HG03066 (cell line): Measurements from ENCODE around the gene MMP24.

Source experiments
- ATAC-seq: cut with Tn5 transposase; IDR thresholded peaks from one replicate; pipeline ENCODE4 v1.9.1; 2021; ENCODE audit warnings: low read depth; ENCODE audit not compliant: unreplicated experiment

MMP24 gene

GRCh38 chr20:35326021-35326739 lies 99.7 kb downstream of the MMP24 start:
- ATAC-seq: no peak
